HG03025 (cell line): Measurements from ENCODE around the gene PEA15.

ENCODE experiments used
- ATAC-seq: cut with Tn5 transposase; IDR thresholded peaks from one replicate; pipeline ENCODE4 v1.9.1; 2021; ENCODE audit warnings: mild to moderate bottlenecking, moderate library complexity; ENCODE audit not compliant: unreplicated experiment, low FRiP score

PEA15 gene

GRCh38 chr1:160205242-160206035, at the start of gene PEA15:
Gene PEA15, plus strand, starts transcription at chr1:160205384. Its CDS starts 6,161 bp downstream, at chr1:160211545.
- ATAC-seq = no peak

DNA sequence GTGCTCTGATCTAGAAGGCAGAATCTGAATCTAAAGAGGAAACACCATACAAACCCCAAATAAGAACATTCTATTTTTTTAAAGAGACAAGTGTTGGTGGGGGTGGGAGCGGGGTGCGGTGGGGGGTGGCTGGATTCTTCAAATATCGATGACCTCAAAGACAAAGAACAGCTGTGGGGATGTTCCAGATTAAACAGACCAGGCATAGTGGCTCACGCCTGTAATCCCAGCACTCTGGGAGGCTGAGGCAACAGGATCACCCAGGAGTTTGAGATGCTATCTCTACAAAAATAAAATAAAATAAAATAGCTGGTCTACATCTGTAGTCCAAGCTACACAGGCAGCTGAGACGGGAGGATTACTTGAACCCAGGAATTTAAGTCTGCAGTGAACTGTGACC, 48.8 kb upstream of the PEA15 start:
- ATAC-seq = no peak

GRCh38 chr1:160157174-160157573, 48.0 kb upstream of the PEA15 start:
- ATAC-seq = no peak

GRCh38 chr1:160158031-160158430, 47.2 kb upstream of the PEA15 start:
- ATAC-seq = no peak

DNA sequence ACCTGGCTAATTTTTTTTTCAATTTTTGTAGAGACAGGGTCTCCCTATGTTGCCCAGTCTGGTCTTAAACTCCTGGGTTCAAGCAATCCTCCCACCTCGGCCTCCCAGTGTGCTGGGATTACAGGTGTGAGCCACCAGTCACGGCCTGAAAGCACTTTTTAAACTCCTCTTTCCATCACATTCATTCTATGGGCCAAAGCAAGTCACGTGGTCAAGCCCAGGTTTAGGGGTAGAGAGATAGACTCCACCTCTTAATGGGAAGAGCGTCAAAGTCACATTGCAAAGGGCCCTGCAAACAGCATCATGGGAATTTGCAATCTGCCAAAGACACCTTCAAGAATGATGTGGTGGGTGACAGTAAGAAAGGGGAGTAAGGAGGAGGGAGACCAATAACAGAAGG, 46.6 kb upstream of the PEA15 start:
- no peak for ATAC-seq

- ATAC-seq = no peak
Observed at GRCh38 chr1:160159846-160160245, 45.3 kb upstream of the PEA15 start.

DNA sequence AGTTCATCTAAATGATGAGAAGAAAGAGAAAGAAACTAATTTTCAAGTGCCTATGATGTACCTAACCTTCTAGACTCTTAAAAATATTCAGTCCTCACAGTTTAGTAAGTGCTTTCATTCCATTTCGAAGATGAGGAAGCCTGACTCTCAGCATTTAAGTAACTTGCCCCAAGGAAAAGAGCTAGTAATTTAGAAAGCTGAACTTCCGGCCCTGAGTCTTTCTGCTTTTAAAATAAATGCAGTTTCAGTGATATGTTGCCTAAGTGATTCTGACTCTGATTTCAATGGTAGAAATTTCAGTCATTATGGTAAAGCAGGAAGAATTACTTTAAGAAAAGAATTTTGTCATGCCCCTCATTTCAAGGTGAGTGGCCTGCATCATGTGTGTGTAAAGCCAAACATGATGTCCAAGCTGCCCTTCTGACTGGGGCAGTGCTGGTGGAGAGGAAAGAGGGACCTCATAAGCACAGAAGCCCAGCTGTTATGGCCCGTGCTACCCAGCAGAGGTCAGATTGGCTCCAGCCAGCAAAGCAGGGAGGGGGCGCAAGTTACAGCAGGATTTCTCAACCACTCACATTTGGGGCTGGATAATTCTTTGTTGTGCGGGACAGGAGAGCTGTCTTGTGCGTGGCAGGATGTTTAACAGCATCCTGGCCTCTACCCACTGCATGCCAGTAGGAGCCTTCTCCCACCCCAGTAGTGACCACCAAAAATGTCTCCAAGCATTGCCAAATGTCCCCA, 43.0 kb upstream of the PEA15 start:
- no peak for ATAC-seq

GRCh38 chr1:160162931-160163330, 42.3 kb upstream of the PEA15 start:
- no peak for ATAC-seq

DNA sequence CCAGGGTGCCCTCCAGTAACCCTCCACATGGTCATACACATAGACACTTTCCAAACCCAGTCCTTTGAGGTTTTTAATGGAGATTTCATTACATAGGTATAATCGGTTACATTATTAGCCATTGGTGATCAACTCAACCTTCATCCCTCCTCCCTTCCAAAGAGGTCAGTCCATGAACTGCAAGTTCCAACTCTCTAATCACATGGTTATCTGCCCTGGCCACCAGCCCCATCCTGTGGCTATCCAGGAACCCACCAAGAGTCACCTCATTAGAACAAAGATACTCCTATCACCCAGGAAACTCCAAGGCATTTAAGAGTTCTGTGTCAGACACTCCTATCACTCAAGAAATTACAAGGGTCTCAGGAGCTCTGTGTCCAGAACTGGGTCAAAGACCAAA, 41.6 kb upstream of the PEA15 start:
- ATAC-seq = no peak

- ATAC-seq = no peak
Observed at GRCh38 chr1:160164121-160164520, 41.1 kb upstream of the PEA15 start.

DNA sequence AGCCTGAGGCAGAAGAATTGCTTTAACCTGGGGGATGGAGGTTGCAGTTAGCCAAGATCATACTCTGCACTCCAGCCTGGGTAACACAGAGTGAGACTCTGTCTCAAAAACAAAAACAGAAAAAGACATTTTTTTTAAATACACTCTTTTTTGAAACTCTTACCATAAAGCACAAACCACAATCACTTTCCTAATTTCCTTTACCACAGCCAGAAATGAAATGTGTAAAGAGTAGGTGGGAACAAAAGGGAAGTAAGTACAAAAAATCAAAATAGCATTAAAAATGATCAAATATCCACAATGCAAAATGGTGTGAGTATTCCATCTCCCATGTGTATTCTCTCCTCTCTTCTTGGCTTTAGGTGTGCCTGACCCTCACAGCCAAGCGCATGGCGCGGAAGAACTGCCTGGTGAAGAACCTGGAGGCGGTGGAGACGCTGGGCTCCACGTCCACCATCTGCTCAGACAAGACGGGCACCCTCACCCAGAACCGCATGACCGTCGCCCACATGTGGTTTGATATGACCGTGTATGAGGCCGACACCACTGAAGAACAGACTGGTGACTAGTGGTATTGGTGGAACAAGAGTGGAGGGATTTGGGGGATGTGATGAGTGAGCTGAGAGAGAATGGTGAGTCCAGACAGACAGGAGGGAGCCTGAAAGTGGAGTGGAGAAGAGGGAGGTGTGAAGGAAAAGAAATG, 38.9 kb upstream of the PEA15 start:
- no peak for ATAC-seq

DNA sequence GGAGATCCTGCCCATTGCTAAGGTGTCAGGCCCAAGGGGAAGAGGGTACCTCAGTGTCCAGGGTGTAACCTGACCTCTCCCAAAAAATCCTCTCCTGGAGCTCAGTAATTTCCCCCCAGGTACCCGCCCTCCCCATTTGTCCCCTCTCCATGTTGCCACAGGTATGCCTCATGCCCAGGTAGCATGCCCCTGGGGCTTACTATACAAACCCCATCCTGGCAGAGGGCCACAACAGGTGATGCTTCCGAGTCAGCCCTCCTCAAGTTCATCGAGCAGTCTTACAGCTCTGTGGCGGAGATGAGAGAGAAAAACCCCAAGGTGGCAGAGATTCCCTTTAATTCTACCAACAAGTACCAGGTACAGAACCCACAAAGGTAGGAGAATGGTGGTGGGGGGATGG, 38.1 kb upstream of the PEA15 start:
- no peak for ATAC-seq

GRCh38 chr1:160167580-160167979, 37.6 kb upstream of the PEA15 start:
- no peak for ATAC-seq

DNA sequence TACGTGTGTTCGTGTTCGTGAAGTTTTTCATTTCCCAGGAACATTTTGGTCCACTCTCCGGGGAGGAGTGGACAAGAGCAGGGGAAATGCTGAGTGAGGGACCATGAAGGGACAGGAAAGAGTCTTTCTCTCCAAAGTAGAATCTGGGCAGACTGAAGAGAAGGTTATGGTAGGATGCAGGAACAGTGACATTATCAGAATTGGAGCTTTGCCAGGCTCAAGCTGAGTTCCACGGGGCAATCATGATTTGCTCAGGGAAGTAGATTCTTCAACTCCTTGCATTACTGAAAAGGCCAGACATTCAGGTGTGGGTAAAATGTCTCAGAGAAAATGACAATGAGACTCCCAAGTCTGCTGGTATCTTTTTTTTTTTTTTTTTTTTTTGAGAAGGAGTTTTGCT, 37.2 kb upstream of the PEA15 start:
- no peak for ATAC-seq

- ATAC-seq = no peak
Observed at GRCh38 chr1:160168609-160169369, 36.4 kb upstream of the PEA15 start.

- no peak for ATAC-seq
Observed at GRCh38 chr1:160169553-160170399, 35.4 kb upstream of the PEA15 start.

DNA sequence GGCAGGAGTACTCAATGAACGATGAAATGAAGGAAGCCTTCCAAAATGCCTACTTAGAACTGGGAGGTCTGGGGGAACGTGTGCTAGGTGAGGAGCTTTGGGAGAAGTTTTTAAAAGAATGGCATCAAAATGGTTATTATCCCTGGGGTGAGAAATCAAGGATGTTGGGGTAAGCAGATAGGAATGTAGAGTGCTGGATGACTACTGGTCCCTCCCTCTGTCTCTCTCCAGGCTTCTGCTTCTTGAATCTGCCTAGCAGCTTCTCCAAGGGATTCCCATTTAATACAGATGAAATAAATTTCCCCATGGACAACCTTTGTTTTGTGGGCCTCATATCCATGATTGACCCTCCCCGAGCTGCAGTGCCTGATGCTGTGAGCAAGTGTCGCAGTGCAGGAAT, 33.8 kb upstream of the PEA15 start:
- ATAC-seq = no peak

GRCh38 chr1:160171980-160172379, 33.2 kb upstream of the PEA15 start:
- ATAC-seq = no peak

GRCh38 chr1:160177231-160177630, 28.0 kb upstream of the PEA15 start:
- ATAC-seq = no peak

GRCh38 chr1:160177667-160178066, 27.5 kb upstream of the PEA15 start:
- ATAC-seq = no peak
